Ureter (tissue), 1 donor: ENCODE measurements around the gene BNC2. TPM values are rescaled to one million over a fixed set of nuclear protein-coding genes. Genes with fewer than 3 reads are reported as not detected.

Experiments used
- DNase-seq: peaks from one replicate; pipeline ENCODE4 v3.0.0-alpha.2; 2020; ENCODE audit warnings: low spot score
- total RNA-seq: library from RNA; stranded (reverse); gene quantifications from one replicate; pipeline ENCODE4 v1.2.4, GENCODE V29; 2023
- donor health status: DM: yes; HTN: yes; CAD: no.

The BNC2 gene
- total RNA-seq, 1 donor from 2014 or later, result 21.5 TPM

DNA sequence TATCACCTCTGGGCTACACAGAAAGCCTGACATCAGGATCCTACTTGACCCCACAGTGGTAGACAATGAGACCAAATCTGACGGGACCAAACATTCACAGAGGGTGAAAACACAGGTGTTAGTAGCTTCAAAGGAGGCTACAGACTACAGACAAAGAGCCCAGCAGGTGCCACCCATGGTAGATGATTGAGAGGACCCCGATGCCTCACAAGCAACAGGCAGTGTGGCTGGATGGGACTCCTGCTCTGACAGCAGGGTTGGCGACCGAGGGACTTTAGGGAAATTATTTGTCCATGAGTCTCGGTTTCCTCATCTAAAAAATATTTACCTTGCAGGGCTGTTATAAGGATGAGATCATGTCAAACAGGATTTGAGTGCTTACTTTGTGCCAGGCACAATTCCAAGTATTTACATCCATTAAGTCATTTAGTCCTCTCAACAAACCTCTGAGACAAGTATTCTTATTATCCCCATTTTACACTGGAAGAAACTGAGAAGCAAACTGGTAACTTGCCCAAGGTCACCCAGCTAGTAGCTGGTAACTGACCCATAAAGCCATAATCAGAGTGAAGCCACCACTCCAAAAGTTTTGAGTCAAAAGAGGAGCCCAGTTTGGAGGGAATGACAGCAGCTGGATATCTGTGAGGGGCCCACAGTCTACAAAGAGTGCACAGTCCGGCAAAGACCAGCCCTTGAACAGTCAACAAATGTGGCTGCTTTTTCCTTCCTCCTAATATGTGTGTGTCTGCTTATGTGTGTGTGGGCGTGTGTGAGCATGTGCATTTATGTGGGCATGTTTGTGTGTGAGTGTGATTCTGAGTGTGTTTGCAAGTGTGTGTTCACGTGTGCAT is 502.0 kb downstream of the BNC2 start:
- DNase-seq, result no peak

DNA sequence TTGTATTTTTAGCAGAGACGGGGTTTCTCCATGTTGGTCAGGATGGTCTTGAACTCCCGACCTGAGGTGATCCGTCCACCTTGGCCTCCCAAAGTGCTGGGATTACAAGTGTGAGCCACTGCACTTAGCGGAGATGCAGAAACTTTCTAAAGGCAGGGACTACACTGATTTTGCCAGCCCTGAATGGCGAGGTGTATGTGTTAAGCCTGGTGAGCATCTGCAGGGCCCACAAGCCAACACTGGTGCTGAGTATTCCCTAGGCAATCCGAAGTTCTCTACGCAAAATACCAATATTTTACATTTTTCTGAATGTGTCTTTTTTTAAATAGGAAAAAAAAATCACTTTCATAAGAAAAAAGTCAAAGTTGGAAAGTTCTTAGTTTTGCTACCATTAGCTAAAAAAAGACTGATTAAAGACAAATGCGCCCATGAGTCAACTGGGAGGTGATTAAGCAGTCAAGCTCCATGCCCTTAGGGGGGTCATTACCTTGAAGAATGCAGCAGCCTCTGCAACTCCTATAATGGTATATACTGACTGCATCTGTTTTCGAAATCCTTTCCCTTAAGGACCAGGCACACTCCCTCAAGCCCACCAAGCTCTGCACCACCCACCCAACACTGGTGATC is 502.8 kb downstream of the BNC2 start:
- DNase-seq, result no peak

DNA sequence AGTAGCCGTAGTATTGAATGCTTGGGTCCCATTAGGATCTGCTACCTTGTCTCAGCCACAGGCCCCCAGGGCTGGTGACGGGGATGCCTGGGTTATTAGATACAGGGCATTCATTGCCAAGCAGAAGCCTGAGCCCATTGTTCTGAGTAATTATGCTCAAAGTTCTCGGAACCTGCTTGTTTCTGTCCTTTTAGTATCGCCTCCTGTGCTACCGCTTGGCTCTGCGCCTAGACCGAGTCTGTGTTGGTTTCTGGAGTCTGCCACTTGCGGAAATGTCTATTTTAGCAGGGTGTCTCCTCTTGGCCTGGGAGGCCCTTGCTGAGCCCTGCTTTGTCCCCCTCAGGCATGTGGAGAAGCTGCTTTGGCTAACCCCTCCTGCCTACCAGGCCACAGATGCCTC is 506.1 kb downstream of the BNC2 start:
- DNase-seq, result no peak

DNA sequence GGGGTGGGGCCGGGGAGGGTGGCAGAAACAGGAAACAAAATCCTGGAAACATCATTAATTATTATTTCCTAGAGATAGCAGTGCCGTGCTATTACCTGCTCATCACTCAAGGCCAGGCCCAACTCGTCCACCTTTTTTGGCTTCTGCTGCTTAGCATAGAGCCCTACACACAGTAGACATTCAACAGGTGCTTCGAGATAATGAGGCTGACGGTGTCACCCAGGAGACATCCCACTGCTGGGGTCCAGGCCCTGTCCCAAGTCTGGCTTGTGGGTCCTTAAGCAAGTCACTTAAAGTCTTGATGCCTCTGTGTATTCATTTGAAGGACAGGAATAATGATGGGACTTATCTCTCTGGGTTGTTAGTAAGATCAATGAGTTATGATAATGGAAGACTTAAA is 506.6 kb downstream of the BNC2 start:
- DNase-seq, result no peak

DNA sequence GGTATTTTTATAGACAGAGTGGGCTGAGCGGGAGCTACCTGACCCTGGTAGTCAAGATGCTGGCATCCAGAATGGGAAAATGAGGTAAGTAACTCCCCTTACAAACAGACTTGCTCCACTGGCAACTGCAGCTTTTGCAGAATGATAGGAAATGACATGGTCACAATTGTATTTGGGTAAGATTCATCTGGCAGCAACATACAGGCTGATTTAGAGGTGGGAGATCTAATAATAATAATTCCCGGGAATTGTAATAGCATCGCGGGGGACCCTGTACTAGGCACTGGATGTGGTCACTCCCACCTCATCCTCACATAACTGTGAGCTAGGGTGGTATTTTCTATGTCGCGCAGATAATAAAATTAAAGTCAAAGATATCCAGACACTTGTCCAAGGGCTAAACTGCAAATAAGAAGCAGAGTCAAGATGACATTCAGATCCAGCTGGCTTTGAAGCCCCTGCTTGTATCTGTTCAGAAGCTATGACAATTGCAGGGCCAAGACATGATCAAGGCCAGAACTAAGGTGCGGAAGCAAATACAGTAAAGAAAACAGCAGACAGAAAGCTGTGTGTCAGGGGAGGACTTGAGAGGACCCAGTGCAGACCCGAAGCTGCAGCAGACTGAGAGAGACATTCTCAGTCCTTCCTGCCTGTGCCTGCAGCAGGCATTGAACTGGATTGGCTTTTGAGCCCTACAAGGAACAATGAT is 507.2 kb downstream of the BNC2 start:
- DNase-seq, result no peak

DNA sequence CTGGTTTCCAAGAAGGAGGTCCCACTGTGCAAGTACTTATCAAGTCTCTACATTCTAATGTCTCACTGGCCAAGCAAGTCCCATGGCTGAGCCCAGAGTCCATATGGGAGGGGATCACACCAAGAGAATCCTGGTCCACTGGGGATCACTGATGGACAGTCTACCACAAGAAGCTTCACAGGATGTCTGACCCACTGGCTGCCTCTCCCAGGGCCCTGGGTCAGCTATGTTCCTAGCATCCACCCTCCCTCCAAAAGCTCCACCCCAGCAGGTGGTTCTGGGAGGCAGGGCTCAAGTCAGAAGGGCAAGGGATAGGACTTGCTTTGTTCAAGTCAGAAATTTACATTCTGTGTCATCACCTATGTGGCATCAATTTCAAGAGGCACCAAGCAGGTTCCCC is 508.5 kb downstream of the BNC2 start:
- DNase-seq, result no peak

DNA sequence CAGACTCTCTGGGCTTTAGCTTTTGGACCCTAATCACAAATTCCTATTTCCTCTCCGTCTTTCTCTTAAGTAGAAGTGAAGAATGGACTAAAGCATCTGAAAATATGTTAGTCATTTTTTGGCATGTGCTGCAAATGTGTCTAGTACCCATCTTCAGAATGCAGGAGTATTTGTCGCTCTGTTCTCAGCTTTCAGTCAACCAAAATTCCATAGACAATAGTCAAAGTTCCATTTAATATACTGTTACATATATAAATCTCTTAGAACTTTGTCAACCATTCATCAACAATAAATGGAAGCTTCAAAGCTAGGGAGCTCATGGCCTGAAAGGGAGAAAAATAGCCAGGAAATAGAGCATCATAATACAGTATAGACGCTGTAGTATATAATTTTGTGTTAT is 509.4 kb downstream of the BNC2 start:
- no peak for DNase-seq

DNA sequence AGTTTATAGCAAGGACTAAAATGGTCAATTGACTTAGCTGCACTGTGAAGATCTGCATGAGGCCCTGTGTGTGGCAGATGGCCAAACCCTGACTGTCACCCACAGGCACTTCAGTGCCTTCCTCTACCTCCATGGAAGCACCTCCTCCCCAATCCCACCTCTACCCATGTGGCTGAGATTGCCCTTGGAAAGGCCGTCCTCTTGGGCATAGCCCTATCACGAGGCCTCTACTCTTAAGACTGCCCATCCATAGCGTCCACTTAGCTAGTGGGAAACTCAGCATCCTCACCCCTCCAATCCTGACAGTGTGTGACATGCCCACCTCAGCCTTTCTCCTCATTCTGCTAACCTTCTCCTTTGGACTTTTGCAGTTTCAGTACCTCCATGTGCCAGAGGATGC is 510.2 kb downstream of the BNC2 start:
- DNase-seq, result no peak
